ENCODE results near the gene ATXN1.
"Not testable (repeated sequence)": the region's sequence is repeated elsewhere in the genome, so short reads cannot be mapped to it uniquely, and the experiment has no call there.

The ATXN1 gene

GRCh38 chr6:16274483-16274882 lies 486.8 kb downstream of the ATXN1 start:
- DNase-seq (ENCODE audit: extremely low read depth, insufficient read length): no peak
- H3K36me3 ChIP-seq (ENCODE audit: control insufficient read depth, insufficient read depth, low read length): no peaks in the 10 kb centered on the region

DNA sequence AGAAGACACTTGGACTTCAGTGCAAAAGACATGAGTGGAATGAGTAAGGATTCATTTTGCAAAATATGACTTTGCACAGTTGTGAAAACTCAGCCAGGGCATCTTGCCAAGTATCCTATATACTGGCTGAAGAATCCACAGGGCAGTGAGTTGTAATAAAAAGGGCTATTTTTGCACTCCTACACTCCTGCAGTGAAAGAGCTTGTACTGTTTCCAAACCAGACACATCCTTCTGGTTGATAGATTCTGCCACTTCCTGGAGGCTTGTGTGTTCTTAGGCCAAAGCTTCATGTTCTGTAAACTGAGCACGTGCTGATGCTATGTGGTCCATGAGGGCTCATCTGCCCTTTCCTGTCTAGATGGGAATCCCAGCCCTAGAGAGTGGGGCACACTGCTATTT lies 488.0 kb downstream of the ATXN1 start:
- Histone ChIP-seq H3K36me3 (ENCODE audit: control insufficient read depth, insufficient read depth, low read length) (no peaks in the 10 kb centered on the region), H3K4me3 (replicated peaks; ENCODE audit: low read depth, low read length) (no peak overlapping the region), H3K27me3 (replicated peaks; ENCODE audit: control insufficient read depth, insufficient read depth, low read length) (no peaks in the 10 kb centered on the region; the same call in 1 of the 2 replicates)
- no peak for DNase-seq (ENCODE audit: extremely low read depth, insufficient read length)
- no peak for TF ChIP-seq CTCF (IDR thresholded peaks at IDR 0.05; ENCODE audit: insufficient read depth, low read length, poor library complexity, severe bottlenecking)

More at GRCh38 chr6:16274483-16274882, 486.8 kb downstream of the ATXN1 start:
- Histone ChIP-seq H3K27me3 (replicated peaks; ENCODE audit: control insufficient read depth, insufficient read depth, low read length) (no peaks in the 10 kb centered on the region; the same call in 1 of the 2 replicates), H3K4me3 (replicated peaks; ENCODE audit: low read depth, low read length) (no peak overlapping the region)
- TF ChIP-seq CTCF (IDR thresholded peaks at IDR 0.05; ENCODE audit: insufficient read depth, low read length, poor library complexity, severe bottlenecking): no peak

GRCh38 chr6:16272201-16272600 lies 489.1 kb downstream of the ATXN1 start:
- no peak overlapping the region for H3K4me3 ChIP-seq (replicated peaks; ENCODE audit: low read depth, low read length)
- H3K36me3 ChIP-seq (ENCODE audit: control insufficient read depth, insufficient read depth, low read length): no peaks in the 10 kb centered on the region
- H3K27me3 ChIP-seq (replicated peaks; ENCODE audit: control insufficient read depth, insufficient read depth, low read length): no peaks in the 10 kb centered on the region; the same call in 1 of the 2 replicates
- TF ChIP-seq CTCF (IDR thresholded peaks at IDR 0.05; ENCODE audit: insufficient read depth, low read length, poor library complexity, severe bottlenecking): no peak
- no peak for DNase-seq (ENCODE audit: extremely low read depth, insufficient read length)

GRCh38 chr6:16271428-16271827 lies 489.8 kb downstream of the ATXN1 start:
- H3K27me3 ChIP-seq (replicated peaks; ENCODE audit: control insufficient read depth, insufficient read depth, low read length): no peaks in the 10 kb centered on the region; the same call in 1 of the 2 replicates
- no peaks in the 10 kb centered on the region for H3K36me3 ChIP-seq (ENCODE audit: control insufficient read depth, insufficient read depth, low read length)
- no peak overlapping the region for H3K4me3 ChIP-seq (replicated peaks; ENCODE audit: low read depth, low read length)
- no peak for DNase-seq (ENCODE audit: extremely low read depth, insufficient read length)
- no peak for TF ChIP-seq CTCF (IDR thresholded peaks at IDR 0.05; ENCODE audit: insufficient read depth, low read length, poor library complexity, severe bottlenecking)

DNA sequence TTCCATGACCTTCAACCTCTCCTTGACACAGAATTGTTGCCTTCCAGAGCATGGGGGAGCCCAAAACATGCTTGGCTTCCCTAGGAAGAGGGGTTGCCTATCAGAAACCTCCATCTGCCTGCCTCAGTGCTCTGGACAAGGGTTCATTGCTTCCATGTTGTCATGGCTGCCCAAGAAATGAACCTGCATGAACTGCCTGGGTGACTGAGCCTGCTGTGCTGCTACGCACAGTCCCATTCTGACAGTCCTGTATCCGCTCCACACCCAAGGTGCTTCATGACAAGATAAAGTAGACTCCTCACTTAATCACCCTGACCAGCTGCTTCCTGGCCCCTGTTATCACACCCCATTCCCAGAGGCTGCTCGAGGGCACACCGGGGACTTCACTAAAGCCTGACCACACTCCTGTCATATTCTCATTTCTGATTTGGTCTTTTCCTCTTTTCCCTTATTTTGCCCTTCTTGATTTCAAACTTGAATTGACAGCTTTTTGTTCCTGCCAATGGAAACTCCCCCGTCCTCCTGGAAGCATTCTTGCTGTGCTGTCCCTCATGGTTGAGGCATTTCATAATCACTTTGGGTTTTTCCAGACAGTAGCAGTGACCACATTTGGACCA lies 491.0 kb downstream of the ATXN1 start:
- Histone ChIP-seq H3K27me3 (replicated peaks; ENCODE audit: control insufficient read depth, insufficient read depth, low read length) (no peaks in the 10 kb centered on the region; the same call in none of the 2 replicates), H3K4me3 (replicated peaks; ENCODE audit: low read depth, low read length) (no peak overlapping the region), H3K36me3 (ENCODE audit: control insufficient read depth, insufficient read depth, low read length) (no peaks in the 10 kb centered on the region)
- no peak for DNase-seq (ENCODE audit: extremely low read depth, insufficient read length)
- TF ChIP-seq CTCF (IDR thresholded peaks at IDR 0.05; ENCODE audit: insufficient read depth, low read length, poor library complexity, severe bottlenecking): no peak

DNA sequence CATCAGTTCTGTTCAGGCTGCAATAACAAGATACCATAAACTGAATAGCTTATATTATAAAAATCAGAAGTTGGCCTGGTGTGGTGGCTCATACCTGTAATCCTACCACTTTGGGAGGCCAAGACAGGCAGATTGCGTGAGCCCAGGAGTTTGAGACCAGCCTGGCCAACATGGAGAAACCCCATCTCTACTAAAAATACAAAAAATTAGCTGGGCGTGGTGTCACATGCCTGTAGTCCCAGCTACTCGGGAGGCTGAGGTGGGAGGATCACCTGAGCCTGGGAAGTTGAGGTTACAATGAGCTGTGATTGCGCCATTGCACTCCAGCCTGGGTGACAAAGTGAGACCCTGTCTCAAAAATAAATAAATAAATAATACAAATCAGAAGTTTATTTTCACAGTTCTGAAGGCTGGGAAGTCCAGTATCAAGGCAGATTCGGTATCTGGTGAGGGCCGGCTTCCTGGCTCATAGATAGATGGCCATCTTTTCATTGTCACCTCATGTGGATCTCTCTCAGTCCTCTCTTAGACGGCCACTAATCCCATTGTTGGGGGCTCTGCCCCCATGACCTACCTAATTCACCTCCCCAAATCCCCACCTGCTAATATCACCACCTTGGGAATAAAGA lies 491.7 kb downstream of the ATXN1 start:
- not testable (repeated sequence) for H3K4me3 ChIP-seq (replicated peaks; ENCODE audit: low read depth, low read length); H3K27me3 ChIP-seq (replicated peaks; ENCODE audit: control insufficient read depth, insufficient read depth, low read length); H3K36me3 ChIP-seq (ENCODE audit: control insufficient read depth, insufficient read depth, low read length); DNase-seq (ENCODE audit: extremely low read depth, insufficient read length)
